ENCODE measurements around the gene DIRAS3.

DNA sequence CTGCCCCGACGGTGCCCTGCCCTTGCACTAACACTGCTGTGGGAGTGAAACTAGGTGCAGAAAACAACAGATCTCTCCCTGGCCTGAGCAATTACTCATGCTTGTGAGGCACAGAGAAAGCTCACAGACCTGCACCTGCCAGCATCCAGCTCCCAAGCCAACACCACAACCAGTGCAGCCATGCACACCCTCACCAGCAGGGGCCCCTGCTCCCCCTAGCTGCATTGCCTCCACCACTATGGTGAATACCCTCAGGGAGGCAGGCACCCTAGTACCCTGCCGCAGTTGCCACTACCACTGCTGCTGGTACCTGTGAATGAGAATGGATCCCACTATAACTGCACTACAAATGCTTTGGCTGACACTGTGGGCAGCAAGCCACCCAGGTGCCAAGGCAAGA, 7.1 kb upstream of the DIRAS3 start:
- TF ChIP-seq, protein P1, sequence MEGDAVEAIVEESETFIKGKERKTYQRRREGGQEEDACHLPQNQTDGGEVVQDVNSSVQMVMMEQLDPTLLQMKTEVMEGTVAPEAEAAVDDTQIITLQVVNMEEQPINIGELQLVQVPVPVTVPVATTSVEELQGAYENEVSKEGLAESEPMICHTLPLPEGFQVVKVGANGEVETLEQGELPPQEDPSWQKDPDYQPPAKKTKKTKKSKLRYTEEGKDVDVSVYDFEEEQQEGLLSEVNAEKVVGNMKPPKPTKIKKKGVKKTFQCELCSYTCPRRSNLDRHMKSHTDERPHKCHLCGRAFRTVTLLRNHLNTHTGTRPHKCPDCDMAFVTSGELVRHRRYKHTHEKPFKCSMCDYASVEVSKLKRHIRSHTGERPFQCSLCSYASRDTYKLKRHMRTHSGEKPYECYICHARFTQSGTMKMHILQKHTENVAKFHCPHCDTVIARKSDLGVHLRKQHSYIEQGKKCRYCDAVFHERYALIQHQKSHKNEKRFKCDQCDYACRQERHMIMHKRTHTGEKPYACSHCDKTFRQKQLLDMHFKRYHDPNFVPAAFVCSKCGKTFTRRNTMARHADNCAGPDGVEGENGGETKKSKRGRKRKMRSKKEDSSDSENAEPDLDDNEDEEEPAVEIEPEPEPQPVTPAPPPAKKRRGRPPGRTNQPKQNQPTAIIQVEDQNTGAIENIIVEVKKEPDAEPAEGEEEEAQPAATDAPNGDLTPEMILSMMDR (IDR thresholded peaks at IDR 0.05), result no peak
- no peak for TF ChIP-seq POLR2A (IDR thresholded peaks at IDR 0.05)

Data from Peyer's patch (tissue), 4 donors.